Mesothelial cell of epicardium (in vitro differentiated cells): Measurements from ENCODE around the gene ARX. TPM values are rescaled to one million over a fixed set of nuclear protein-coding genes. Genes with fewer than 3 reads are reported as not detected.

Source experiments
- DNase-seq, 2 experiments: peaks; one replicate each; pipeline ENCODE4 v3.0.0; 2021; ENCODE audit warnings: low spot score in 2 of 2; ENCODE audit not compliant: unreplicated experiment in 2 of 2
- H3K27ac Mint-ChIP-seq: 2 replicates; pipeline ENCODE4 v1.8.0; 2021; ENCODE audit warnings: mixed read lengths
- H3K27me3 Mint-ChIP-seq: 2 replicates; pipeline ENCODE4 v1.8.0; 2021; ENCODE audit warnings: low read depth, mixed read lengths
- H3K36me3 Mint-ChIP-seq: 2 replicates; pipeline ENCODE4 v1.8.0; 2021; ENCODE audit warnings: mixed read lengths
- H3K4me1 Mint-ChIP-seq: 2 replicates; pipeline ENCODE4 v1.8.0; 2021; ENCODE audit warnings: mixed read lengths
- H3K4me3 Mint-ChIP-seq: 2 replicates; pipeline ENCODE4 v1.8.0; 2021; ENCODE audit warnings: mild to moderate bottlenecking, moderate library complexity, mixed read lengths
- H3K9me3 Mint-ChIP-seq: 2 replicates; pipeline ENCODE4 v1.8.0; 2021; ENCODE audit warnings: mixed read lengths
- CTCF ChIP-seq: fragments of 200-600 bp; sonication (generic); IDR thresholded peaks from one replicate; pipeline ENCODE4 v1.5.0; 2021; ENCODE audit warnings: antibody characterized with exemption; ENCODE audit not compliant: unreplicated experiment
- total RNA-seq: library from RNA; stranded (reverse); gene quantifications from 3 replicates; pipeline ENCODE4 v1.2.1, GENCODE V29; 2021

Gene ARX
- total RNA-seq, 1 donor from 2014 or later, result not detected

DNA sequence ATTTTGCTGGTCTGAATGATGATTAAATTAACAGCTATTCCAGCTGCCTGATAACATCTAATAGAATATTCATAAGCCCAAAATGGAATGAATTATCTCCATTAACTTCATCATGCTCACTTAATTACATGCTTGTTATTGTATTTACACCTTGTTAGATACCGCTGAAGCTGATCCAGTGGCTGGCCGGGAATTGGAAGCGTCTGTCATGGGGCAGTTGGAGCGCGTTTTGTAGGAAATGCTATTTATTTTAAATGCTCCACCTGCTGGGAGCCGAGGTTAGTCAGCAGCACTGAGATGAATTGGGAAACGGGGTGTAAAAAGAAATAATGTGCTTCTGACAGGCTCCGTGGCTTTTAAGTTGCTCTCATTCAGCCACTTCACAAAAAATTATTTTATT, 25.2 kb downstream of the ARX start:
- Mint-ChIP-seq H3K36me3 (peaks cover 5% of the 10 kb centered on the region), H3K9me3 (no peaks in the 10 kb centered on the region), H3K27me3 (peaks cover 3% of the 10 kb centered on the region), H3K27ac (no peak overlapping the region), H3K4me1 (no peaks in the 10 kb centered on the region), H3K4me3 (no peak overlapping the region)
- no peak for TF ChIP-seq CTCF
- no peak for DNase-seq

GRCh38 chrX:24988314-24988713, 27.5 kb downstream of the ARX start:
- Mint-ChIP-seq H3K4me1 (peaks cover 3% of the 10 kb centered on the region), H3K36me3 (peaks cover 5% of the 10 kb centered on the region), H3K27me3 (no peaks in the 10 kb centered on the region), H3K27ac (no peak overlapping the region), H3K4me3 (no peak overlapping the region), H3K9me3 (no peaks in the 10 kb centered on the region)
- TF ChIP-seq CTCF, result no peak
- DNase-seq, result no peak

GRCh38 chrX:24987731-24988130, 28.0 kb downstream of the ARX start:
- H3K4me1 Mint-ChIP-seq, result peaks cover 7% of the 10 kb centered on the region
- H3K27ac Mint-ChIP-seq, result no peak overlapping the region
- no peak overlapping the region for H3K4me3 Mint-ChIP-seq
- no peaks in the 10 kb centered on the region for H3K9me3 Mint-ChIP-seq
- TF ChIP-seq CTCF, result no peak
- no peak for DNase-seq
- no peaks in the 10 kb centered on the region for H3K27me3 Mint-ChIP-seq
- peaks cover 5% of the 10 kb centered on the region for H3K36me3 Mint-ChIP-seq

DNA sequence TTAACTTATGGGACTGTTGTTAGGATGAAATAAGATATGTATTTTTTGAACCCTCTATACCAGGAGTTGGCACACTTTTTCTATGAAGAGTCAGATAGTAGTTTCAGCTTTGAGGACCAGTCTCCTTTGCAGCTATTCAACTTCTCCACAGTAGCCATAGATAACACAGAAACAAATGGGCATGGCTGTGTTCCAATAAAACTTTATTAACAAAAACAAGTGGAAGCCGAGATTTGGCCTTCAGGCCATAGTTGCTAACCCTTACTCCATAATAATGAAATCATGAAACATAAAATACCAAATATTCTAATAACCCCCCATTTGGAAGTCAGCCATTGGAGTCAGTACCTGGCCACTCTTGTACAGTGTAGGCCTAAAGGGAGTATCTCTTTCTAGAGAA, 30.6 kb downstream of the ARX start:
- H3K36me3 Mint-ChIP-seq, result peaks cover 5% of the 10 kb centered on the region
- TF ChIP-seq CTCF, result no peak
- no peak overlapping the region for H3K27ac Mint-ChIP-seq
- no peaks in the 10 kb centered on the region for H3K9me3 Mint-ChIP-seq
- peaks cover 16% of the 10 kb centered on the region for H3K4me1 Mint-ChIP-seq
- no peak overlapping the region for H3K4me3 Mint-ChIP-seq
- no peaks in the 10 kb centered on the region for H3K27me3 Mint-ChIP-seq
- DNase-seq, result no peak

GRCh38 chrX:24983931-24984330, 31.8 kb downstream of the ARX start:
- Mint-ChIP-seq H3K27me3 (no peaks in the 10 kb centered on the region), H3K9me3 (no peaks in the 10 kb centered on the region), H3K36me3 (peaks cover 4% of the 10 kb centered on the region), H3K4me1 (peaks cover 16% of the 10 kb centered on the region), H3K27ac (no peak overlapping the region), H3K4me3 (no peak overlapping the region)
- no peak for TF ChIP-seq CTCF
- no peak for DNase-seq

DNA sequence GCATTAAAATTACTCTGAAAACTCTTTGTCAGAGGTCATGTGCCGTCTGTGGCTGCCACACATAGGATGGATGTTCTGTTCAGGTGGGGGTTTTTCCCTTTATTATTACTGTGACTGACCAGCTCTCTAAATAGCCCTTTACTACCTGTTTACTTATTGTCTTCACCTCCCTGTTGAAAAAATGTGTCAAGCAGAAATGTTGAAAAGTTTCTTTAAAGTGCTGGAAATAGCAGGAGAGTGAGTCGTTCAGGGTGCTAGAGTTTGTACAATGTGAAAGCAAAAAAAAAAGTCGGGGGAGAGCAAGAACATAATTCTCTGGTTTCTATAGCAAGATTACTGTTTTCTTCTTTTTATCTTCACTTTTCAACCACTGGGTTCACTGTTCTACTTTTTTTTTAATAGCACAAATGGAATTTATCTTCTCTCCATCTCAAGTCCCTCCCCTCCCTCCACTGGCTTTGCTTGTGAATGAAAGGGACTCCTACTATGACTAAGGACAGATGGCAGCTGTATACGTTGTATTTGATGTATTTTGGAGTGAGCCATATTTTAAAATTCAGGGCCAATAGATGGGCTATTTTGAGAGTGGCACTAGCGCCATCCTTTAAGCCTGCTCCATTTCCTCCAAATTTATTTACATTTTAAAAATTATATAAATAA, 33.3 kb downstream of the ARX start:
- no peak overlapping the region for H3K4me3 Mint-ChIP-seq
- no peaks in the 10 kb centered on the region for H3K36me3 Mint-ChIP-seq
- TF ChIP-seq CTCF, result no peak
- H3K4me1 Mint-ChIP-seq, result peaks cover 16% of the 10 kb centered on the region
- DNase-seq, result no peak
- peak overlapping the region; percentile 57 for H3K27ac Mint-ChIP-seq
- H3K9me3 Mint-ChIP-seq, result no peaks in the 10 kb centered on the region
- H3K27me3 Mint-ChIP-seq, result no peaks in the 10 kb centered on the region
